Measurements from ENCODE around the gene RERG. TPM values are rescaled to one million over a fixed set of nuclear protein-coding genes. Genes with fewer than 3 reads are reported as not detected.

RERG gene
- total and polyA plus RNA-seq, 2 experiments from 2014 or later, result 1.1 to 1.5 TPM

- no peak for TF ChIP-seq EZH2phosphoT487 (IDR thresholded peaks at IDR 0.05; ENCODE audit: unreplicated experiment)
- no peak for TF ChIP-seq STAT1 (IDR thresholded peaks at IDR 0.05; ENCODE audit: unreplicated experiment)
- no peak for ATAC-seq
- H3K27ac Mint-ChIP-seq, result no peak overlapping the region
Observed at GRCh38 chr12:15225136-15225862, 4.1 kb upstream of the RERG start.

GRCh38 chr12:15222219-15222618 is 1.0 kb upstream of the RERG start:
- DNase-seq (ENCODE audit: low spot score) (no peak), ATAC-seq (no peak)
- peaks cover 23% of the 10 kb centered on the region for H3K27me3 ChIP-seq (ENCODE audit: insufficient read depth)
- no peak for TF ChIP-seq CTCF (conservative IDR thresholded peaks at IDR 0.05; ENCODE audit: low read depth in 2 of 2)
- no peak for TF ChIP-seq ETS1 (IDR thresholded peaks at IDR 0.05)
- no peak for TF ChIP-seq ZNF462 (CRISPR knock-in tag; IDR thresholded peaks at IDR 0.05)
- TF ChIP-seq REST (IDR thresholded peaks at IDR 0.05; ENCODE audit: unreplicated experiment), result no peak
- no peak for TF ChIP-seq ZNF114 (CRISPR knock-in tag; IDR thresholded peaks at IDR 0.05)
- TF ChIP-seq POLR2AphosphoS5 (IDR thresholded peaks at IDR 0.05; ENCODE audit: low read depth), result no peak

More at GRCh38 chr12:15225136-15225862, 4.1 kb upstream of the RERG start:
- Histone ChIP-seq H3K9me2 (ENCODE audit: insufficient read depth) (no peaks in the 10 kb centered on the region), H4K20me1 (replicated peaks; ENCODE audit: insufficient read depth) (no peaks in the 10 kb centered on the region), H2AFZ (no peak overlapping the region), H3K27ac (ENCODE audit: low read depth) (no peak overlapping the region), H3K4me2 (no peak overlapping the region), H3K4me1 (ENCODE audit: insufficient read depth) (peaks cover 6% of the 10 kb centered on the region), H3K27me3 (ENCODE audit: insufficient read depth) (peaks cover 22% of the 10 kb centered on the region), H3K4me3 (no peak overlapping the region), H3F3A (replicated peaks; ENCODE audit: low read depth) (no peaks in the 10 kb centered on the region), H3K79me2 (replicated peaks; ENCODE audit: insufficient read depth) (no peaks in the 10 kb centered on the region), H3K36me3 (ENCODE audit: insufficient read depth) (no peaks in the 10 kb centered on the region)
- Mint-ChIP-seq H3K4me1 (peaks cover 8% of the 10 kb centered on the region), H3K27me3 (ENCODE audit: insufficient read depth, low read depth, poor library complexity) (peaks cover 3% of the 10 kb centered on the region), H3K9me3 (no peaks in the 10 kb centered on the region), H3K4me3 (no peak overlapping the region), H3K36me3 (ENCODE audit: low read depth) (no peaks in the 10 kb centered on the region)
- DNase-seq (ENCODE audit: low spot score), result no peak

More at GRCh38 chr12:15222219-15222618, 1.0 kb upstream of the RERG start:
- H3K4me3 ChIP-seq, result no peak overlapping the region
- H3K36me3 ChIP-seq (ENCODE audit: insufficient read depth), result no peaks in the 10 kb centered on the region
- H3K4me3 Mint-ChIP-seq, result no peak overlapping the region
- H3K4me1 Mint-ChIP-seq, result peaks cover 8% of the 10 kb centered on the region
- no peaks in the 10 kb centered on the region for H3K9me3 Mint-ChIP-seq
- no peaks in the 10 kb centered on the region for H3K9me2 ChIP-seq (ENCODE audit: insufficient read depth)
- H3K36me3 Mint-ChIP-seq (ENCODE audit: low read depth), result no peaks in the 10 kb centered on the region
- H3K4me2 ChIP-seq, result no peak overlapping the region
- H3K27ac Mint-ChIP-seq, result no peak overlapping the region
- no peak overlapping the region for H3K27ac ChIP-seq (ENCODE audit: low read depth)
- peaks cover 3% of the 10 kb centered on the region for H3K27me3 Mint-ChIP-seq (ENCODE audit: insufficient read depth, low read depth, poor library complexity)
- H4K20me1 ChIP-seq (replicated peaks; ENCODE audit: insufficient read depth), result no peaks in the 10 kb centered on the region
- no peak overlapping the region for H2AFZ ChIP-seq
- H3K79me2 ChIP-seq (replicated peaks; ENCODE audit: insufficient read depth), result no peaks in the 10 kb centered on the region
- H3F3A ChIP-seq (replicated peaks; ENCODE audit: low read depth), result no peaks in the 10 kb centered on the region
- H3K4me1 ChIP-seq (ENCODE audit: insufficient read depth), result peaks cover 17% of the 10 kb centered on the region
